NCI-H748 (cell line): ENCODE results near the gene SF1.

Experiments
- DNase-seq: peaks from one replicate; lab custom pipeline; 2025; ENCODE audit not compliant: unreplicated experiment; lab: John Stamatoyannopoulos, UW

SF1 gene

DNA sequence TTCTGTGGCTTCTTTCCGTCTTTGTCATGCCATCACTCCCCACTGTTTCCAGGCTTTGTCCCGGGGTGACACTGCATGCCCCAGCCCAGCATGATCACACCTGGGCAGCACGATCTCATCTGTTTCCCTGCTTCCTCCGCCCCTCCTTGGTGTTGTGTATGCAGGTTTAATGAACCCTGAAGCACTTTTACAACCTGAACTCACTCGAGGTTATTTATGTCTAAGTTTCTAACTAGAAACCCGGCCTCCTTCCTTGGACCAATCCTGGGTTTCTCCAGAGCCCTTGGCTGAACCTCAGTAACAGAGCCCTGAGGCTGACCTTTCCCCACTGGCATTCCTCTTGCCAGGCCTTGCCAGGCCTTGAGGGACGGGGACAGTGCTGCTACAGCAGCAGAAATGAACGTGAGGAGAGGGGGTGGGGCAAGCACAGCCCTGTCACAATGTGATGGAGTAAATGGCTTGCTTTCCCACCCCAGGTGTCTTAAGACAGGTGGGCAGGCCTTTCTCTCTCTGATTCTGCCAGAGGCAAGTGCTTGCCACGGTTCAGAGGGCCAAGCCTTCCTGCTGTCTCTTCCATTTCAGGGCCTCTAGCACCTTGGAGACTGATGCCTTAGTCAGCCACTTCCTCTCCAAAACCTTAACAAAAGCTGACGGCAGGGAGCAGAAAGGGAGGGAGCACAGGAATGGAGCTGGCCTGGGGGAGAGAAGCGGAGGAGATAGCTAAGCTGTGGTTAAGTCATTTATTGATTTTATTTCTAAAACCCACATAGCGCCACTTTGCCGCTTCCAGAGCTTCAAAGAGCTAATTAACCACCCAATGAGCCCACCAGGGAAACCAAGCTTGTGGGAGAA lies 15.4 kb downstream of the SF1 start:
- no peak for DNase-seq

DNA sequence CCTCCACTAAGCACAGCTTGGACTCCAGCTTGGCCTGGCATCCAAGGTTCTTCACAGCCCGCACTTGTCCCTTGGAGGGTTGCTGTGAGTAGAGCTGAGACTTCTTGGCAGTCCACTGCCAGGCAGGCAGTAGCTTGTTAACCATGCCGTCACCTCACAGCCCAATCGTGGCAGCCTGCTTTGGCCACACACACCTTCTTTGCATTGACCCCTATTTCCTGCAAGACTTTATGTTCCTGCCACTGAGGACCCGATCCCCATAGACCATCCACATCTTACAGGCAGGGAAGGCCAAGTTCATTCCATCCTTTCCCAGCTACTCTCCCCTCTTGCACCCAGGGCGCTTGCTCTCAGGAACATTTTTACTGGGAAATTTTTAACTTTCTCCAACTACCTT lies 16.1 kb downstream of the SF1 start:
- DNase-seq = no peak

DNA sequence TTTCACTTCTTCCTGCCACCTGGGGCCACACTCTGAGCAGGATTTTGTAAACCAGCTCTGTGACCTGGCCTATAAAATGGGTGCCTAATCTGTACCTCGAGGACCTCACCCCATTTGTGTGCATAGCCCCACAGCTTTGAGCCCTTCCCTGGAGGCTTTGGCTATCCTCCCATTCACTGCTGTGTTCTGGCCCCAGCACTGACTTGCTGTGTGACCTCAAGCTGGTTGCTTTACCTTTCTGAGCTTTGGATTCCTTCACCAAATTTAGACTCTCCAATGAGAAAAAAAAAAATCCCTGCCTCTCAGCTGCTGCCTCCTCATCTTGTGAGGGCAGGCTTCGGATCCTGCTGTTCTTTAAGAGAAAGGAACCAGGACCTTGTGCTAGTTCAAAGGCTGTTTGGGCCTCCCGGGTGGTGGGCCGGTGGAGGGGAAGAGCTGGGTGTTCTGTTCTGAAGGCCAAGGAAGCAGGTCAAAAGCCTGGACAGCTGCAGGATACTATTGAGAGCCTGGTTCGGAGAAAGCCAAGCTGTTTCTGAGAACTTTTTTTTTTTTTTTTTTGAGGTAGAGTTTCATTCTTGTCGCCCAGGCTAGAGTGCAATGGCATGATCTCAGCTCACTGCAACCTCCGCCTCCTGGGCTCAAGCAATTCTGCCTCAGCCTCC lies 17.5 kb downstream of the SF1 start:
- DNase-seq = no peak

DNA sequence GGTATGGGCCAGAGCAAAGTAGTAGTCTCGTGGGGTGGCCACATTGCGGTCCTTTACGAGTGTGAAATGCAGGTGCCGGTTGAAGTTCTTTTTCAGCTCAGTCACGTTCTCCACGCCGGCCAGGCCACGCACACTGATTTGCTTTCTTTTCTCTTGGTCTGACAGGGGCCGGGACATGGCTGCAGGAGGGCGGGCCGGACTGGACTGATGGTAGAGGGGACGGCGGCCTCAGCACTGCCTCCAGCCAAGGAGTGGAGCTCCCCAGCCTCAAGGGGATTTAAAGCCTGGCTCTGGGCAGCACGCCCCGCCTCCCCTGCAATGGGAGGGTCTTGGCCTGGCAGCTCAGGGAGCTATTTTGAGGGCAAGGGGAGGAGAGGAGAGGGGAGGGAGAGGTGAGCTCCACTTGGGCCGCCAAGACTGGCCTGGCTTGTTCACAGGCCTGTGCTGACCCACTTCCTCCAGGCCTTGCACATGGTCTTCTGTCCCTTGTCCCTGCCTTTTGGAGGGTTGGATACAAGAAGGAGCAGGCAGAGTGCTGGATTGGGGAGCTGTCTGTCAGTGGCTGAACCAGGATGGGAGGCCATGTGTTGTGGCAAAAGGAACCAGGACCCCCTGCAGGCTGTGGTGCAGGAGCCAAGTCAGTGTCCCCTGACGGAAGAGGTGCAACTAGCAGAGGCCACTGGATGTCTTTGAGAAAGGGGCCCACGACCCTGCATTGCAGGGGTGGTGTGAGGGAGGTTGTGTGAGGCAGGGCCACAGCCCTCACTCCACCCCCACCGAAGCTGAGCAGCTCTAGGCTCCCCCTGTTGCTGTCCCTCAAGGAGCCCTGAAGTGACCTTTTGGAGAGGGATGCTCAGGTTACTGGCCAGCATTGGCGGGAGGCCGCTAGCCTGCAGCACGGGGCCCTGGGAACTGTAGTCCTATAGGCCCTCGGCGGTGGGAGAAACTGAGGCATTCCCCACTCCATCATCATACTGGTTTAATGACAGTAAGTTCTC lies 18.3 kb downstream of the SF1 start, which contains the start of gene PYGM:
TSS of gene PYGM (minus strand) at position 253 of the 998 bp plus-strand sequence. CDS start at position 177, 76 bp downstream.
- DNase-seq = no peak

DNA sequence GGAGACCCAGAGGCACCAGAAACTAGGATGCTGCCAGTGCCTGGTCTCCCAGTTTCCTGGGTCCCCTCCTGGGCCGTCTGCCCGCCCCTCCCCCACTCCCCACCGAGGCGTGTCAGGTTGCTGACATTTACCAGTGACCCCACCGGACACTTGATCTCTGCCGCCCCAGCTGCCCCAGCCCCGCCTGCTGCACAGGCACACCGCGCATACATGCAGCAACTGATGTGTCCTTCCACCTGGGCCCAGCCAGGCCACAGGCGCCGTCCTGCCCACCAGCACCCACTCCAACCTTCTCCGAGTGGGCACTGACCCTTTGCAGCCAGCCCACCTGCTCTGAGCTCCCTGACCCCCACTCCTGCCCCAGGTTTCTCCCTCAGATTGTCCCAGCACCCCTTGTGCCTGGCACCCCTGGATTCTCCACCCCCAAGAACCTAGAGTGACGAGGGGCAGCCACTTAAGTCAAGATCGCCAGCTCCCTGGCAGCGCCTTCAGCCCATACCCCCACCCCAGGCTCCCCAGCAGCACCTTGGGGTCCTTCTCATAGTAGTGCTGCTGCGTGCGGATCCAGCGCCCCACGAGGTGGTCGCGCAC lies 19.1 kb downstream of the SF1 start:
- no peak for DNase-seq

DNA sequence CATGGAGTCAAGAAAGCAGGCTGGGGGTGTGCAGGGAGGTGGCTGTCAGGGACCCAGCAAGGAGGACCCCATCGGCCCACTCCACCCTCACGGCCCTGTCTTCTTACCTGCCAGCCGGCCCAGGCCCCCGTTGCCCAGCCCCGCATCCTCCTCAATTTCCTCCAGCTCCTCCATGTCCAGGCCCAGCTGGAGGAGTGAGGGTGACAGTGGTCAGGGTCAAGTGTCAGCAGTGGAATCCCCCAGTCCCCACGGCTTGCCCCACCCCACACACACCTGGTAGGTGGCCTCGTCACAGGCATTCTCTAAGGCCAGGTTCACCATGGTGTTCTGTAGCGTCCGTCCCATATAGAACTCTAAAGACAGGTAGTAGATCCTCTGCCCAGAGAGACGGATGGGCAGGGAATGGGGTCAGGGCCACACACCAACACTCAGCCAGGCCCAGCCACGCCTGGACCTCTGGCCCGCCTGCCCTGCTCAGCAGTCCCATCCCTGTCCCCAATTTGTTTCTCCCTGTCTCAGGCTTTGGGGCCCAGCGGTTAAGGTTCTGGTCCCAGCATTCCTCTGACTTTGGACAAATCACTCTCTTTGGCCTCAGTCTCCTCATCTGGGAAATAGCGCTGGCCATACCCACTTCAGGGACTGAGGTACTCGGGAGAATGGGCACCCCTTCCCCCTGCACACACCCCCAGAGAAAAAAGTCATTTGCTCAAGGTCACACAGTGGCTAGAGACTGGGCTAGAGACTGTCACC lies 19.8 kb downstream of the SF1 start:
- DNase-seq = no peak

DNA sequence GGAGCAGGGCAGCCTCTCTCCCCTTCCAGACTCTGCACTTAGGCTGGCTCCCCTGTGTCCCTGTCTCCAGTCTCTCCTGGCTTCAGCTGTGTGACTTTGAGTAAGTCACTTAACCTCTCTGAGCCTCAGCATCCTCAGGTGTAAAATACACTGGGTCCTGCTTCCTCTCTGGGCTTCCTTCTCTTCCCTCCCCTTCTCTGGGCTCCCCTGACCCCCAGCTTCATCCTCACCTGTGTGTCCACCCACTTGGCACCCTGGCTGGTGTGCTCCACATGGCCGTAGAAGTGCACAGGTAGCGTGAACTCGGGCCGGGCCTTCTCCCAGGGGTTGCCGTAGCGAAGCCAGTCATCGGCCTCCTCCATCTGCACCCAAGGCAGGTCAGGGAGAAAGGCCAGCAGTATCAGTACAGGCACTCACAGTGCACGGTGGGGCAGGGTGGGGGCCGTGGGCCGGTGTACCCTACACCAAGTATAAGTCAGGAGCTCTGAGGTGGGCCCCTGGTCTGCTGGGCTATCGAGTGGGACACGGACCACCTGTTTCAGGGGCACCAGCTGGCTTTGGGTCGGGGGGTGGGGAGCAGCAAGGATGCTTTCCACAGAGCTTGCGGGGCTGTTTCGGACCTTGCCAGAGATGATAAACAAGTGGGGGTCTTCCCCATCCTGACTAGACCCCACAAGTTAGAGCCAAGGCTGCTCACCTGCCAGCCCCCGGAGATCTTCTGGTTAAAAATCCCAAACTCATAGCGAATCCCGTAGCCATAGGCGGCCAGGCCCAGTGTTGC lies 20.6 kb downstream of the SF1 start:
- no peak for DNase-seq

DNA sequence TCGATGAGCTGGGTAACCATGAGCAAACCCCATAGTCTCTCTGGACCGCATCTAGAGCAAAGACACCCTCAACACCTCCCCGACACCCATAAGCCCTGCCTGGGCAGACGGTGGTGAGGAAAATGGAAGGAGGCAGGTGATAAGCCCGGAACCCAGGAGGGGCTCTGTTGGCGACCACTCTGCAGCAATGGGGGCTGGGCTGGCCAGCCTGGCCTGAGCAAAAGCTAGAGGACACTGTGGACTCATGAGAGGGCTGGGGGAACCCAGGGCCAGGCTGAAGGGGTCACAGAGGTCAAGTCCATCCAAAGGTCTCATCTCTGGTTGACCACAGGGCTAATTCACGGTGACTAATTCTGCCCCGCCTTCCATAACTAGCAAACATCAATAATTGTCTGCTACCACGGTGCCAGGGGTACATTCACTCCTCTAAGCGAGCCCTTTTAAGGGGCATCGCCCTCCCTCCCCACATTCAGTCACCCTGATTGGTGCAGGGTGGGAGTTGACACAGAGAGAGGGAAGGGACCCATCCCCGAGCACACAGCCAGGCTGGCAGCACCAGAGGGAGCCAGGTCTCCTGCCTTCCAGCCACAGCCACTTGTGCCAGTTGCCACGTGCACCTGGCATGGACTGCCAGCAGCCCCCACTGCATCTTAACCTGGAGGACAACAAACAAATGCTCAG lies 22.5 kb downstream of the SF1 start:
- no peak for DNase-seq

DNA sequence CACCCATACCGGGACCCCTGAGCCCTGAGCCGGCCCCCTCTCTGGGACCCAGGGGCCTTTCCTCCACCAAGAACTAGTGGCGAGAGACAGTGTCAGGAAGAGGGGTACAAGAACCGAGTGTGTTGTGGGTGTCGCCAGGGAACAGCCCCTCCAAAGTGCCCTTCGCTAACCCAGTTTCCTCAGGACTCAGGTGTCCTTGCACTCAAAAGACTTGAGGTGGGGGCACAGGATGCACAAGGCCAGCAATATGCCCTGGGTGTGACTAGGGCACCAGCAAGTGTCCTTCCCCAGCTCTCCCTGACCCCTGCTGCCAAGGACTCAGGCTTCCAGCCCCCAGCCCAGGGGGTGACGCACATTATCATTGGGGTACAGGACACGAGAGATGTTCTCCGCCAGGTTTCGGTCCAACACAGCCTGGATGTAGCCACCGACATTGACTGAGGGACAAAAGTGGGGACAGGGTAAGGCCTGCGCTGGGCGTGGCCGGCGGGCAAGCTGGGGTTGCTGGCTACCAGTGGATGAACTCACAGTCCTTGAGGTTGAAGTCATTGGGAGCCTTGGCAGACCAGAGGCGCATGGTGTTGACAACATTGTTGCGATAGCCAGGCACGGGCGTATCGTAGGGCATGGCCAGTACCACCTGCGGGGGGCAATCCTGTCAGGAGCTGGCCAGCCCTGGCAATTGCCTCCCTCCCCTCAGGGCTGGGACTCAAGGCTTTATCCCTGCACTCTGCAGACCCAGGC lies 23.3 kb downstream of the SF1 start:
- no peak for DNase-seq

DNA sequence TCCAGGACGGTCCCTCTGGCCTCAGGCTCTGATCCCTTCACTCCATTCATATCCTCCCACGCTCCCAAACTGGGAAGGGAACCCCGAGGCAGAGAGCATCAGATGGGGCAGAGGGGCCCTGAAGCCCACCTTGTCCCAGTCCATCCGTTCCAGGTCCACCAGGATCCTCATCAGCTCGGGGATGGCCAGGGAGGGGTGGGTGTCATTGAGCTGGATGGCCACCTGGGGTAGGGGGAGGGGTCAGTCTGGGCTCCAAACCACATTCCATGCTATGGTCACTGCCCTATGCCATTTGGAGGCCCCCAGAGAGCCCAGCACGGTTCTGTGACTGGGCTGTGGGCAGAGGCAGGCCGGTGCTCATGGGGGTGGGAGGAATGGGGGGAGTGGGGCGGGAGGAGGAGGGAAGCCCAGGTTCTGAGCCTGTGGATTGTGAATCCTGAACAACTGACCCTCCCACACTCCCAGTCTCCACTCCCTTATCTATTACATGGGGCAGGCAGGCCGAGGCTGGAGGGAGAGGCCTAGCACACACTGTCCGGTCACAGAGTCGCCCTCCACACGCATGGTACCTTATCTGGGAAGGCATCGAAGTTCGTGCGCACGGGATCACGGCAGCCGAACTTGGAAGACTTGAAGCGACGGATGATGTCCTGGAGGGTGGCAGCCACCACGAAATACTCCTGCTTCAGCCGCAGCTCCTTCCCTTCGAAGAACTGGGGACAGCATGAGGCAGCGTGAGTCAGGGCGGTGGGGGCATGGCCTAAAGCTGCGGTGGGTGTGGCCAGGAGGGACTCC lies 24.0 kb downstream of the SF1 start:
- no peak for DNase-seq

DNA sequence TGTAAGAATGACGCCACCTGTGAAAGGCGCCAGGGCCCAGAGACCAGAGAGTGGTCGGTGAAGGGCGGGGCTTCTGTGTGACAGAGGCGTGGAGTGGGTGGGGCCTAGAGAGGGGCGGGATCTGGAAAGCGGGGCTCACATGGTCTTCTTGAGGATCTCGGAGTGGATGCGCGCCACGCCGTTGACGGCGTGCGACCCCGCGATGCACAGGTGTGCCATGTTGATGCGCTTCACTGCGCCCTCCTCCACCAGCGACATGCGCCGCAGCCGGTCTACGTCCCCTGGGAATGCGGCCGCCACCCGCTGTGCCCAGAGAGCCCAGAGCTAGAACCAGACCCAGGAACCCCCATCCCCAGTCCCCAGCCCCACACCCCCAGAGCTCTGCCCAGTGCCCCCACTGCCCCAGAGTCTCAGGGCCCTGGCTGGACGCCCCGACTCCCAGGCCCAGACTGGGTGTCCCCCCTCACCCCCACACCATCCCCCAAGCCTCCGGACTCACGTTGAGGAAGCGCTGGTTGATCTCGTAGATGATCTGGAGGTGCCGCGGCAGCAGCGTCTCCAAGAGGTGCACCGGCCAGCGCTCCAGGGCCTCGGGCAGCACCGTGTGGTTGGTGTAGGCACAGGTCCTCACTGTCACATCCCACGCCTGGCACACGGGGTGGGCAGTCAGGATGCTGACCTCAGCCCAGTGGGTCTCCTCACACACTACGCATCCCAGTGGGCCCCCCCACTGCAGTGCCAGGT lies 24.8 kb downstream of the SF1 start:
- DNase-seq = no peak

DNA sequence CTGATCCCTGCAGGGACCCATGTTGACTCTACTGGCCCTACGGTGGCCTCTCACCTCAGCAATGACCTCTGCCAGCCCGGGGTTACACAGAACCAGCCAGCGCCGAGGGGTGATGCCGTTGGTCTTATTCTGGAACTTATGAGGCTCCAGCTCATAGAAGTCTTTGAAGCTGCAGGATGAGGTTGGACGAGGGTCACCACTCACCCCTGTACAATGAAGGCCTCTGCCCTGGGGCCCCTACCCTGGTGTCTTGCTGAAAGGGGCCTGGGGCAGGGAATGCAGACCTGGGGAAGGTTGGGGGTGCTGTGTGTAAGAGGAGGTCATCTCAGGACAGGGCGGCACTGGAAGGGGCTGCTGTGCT lies 25.3 kb downstream of the SF1 start:
- DNase-seq = no peak

DNA sequence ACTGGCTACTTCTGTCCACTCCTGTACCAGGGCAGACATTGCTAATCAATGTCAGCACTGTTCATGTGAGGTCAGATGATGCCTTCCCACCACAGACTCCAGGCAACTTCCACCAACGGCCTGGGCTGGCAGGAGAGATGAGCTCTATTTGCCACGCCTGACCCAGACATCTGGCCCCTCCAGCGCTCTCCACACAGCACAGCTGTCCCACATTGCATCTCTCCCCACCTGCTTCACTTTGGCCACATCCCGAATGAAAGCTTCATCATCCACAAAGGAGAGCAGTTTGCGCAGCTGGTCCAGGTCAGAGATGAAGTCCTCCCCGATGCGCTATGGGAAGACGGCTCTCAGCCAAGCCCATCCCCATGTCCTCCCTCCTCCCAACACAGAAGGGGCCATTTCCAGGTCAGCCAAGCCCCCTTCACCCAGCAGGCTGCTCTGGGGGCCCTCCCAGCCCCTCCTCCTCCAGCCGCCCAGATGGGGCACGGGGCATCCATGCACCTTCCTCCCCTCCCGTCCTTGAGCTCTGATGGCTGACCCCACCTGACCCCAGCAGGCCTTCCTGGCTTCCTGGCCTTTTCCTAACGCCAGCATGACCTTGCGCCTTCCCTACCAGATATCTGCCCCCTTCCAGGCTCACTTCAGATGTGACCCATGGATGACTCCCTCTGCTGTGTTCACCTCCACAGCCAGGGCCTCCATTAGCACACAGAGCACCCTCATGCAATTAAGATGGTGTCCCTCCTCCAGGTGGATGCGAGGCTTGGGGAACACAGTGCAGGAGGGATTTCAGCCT lies 26.0 kb downstream of the SF1 start:
- no peak for DNase-seq

DNA sequence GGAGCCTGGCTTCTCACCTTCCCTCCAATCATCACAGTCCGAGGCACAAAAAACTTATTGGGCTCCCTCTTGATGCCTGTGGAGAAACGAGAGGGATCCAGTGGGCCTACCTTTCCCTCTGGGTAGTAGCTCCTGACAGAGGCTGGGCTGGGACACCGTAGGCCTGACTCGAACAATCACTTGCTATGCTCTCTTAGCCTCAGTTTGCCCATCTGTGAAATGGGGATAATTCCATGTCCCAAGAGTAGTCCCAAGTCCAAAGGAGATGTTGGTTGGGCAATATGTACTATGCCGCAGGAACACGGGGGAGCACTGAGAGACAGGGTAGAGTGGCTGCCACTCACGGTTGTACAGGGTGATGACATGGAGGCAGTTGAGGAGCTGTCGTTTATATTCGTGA lies 26.8 kb downstream of the SF1 start:
- DNase-seq = no peak

DNA sequence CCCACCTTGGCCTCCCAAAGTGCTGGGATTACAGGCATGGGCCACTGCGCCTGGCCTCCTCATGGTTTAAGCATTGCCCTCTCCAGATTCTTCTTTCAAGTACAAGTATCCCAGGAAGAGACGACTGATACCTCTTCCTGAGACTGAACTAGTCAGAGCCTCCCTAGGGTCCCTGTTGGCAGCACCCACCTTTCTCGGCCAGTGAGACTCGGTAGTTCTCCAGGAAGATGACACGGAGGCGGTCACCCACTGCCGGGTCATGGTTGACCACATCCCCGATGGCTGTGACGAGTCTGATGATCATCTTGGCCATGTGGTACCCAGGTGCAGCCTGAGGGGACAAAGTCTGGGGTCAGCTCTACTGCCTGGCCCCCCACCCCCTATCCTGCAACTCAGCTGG lies 27.2 kb downstream of the SF1 start:
- DNase-seq = no peak
